Fibroblast of skin of left quadriceps (primary cell): ENCODE measurements around the gene C1orf53.
"Not testable (repeated sequence)": the region's sequence is repeated elsewhere in the genome, so short reads cannot be mapped to it uniquely, and the experiment has no call there.

ENCODE experiments used
- DNase-seq, 2 experiments: peaks; one replicate each; pipeline ENCODE4 v3.0.0-alpha.2; 2013; ENCODE audit warnings: low read depth in 2 of 2

Gene C1orf53

DNA sequence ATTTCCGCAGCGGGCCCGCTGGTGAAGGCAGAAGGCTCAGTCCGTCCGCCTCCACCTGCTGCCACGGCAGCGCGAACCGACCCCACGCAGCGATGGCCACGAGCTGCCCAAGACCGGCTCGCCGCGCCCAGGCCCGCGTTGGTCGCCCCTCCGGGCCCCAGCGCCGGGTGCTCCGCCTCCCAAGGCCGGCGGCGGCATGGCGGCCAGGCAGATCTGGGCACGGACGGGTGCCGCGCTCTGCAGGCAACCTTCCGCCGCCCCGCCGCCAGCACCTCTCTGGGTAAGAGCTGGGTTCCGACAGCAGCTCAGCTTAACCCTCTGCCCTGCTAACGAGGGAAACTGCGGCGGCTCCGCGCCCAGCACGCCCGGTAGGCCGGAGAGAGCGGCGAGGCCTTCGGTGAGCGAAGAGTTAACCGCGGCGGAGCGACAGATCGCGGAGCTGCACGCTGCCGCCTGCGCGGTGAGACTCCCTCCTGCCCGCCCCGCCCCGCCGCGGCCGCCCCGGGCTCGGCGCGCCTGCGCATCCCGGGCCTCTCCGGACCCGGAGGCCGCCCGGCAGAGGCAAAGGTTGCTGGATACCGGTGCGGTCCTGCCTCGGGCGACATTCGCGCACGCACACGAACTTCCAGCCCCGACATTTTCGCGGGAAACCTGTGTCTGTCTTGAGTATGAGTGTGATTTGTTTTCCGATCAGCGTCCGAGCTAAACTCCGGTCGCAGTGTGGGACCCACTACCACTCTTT is at the start of gene C1orf53:
C1orf53 (plus strand) TSS at position 177 of the 742 bp plus-strand sequence; CDS start at position 197, 20 bp downstream.
- DNase-seq = peak; percentile 69

DNA sequence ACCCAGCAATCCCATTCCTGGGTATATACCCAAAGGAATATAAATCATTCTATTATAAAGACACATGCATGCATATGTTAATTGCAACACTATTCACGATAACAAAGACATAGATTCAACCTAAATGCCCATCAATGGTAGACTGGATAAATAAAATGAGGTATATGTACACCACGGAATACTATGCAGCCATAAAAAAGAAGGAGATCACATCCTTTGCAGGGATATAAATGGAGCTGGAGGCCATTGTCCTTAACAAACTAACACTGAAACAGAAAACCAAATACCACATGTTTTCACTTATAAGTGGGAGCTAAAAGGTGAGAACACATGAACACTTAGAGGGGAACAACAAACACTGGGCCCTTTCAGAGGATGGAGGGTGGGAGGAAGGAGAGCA is 46.7 kb upstream of the C1orf53 start:
- not testable (repeated sequence) for DNase-seq

DNA sequence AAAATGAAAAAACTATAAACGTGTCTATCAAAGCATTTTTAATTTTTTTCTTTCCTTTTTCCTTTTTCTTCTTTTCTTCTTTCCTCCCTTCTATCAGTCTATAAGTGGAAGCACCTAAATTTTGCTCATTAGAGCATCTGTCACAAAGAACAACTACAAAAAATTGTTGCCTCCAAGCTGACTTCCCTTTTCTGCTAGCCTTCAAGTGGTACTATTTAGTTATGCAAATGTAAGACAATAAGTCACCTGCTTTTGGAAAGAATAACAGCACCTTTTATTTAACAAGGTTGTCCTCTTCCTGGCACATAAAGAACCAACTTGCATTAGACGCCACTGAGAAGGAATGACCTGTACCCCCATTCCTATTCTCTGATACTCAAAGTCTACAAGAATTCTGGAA is 45.0 kb upstream of the C1orf53 start:
- DNase-seq = no peak

DNA sequence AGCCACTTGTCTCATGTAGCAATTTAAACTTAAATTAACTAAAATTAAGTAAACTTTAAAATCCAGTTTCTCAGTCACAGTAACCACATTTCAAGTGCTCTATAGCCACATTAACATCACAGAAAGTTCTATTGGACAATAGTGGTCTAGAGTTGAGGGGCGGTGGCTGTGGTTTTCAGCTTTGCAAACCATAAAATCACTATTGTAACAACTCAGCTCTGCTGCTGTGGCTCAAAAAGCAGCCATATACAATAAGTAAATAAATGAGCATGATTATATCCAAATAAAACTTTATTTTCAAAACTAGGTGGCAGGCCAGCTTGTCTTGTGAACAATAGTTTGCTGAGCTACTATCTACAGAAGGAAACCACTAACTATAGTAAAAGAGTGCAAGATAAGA is 43.4 kb upstream of the C1orf53 start:
- DNase-seq = no peak

DNA sequence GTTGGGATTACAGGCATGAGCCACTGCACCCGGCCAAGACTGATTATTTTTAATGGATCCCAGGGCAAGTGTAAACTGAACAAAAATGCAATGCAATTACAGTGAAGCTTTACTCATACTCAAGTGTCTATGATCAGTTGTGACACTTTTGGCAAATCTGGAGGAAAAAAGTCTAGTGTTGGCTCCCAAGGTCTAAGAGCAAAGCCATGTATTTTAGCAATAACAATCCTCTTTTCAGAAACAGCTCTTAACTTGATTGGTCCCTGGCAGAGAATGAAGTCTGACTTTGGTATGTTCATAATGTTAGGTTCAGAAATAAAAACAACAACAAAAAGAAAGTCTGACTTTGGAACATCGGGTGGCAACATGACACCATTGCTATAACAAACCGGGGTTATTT is 40.2 kb upstream of the C1orf53 start:
- DNase-seq = no peak

DNA sequence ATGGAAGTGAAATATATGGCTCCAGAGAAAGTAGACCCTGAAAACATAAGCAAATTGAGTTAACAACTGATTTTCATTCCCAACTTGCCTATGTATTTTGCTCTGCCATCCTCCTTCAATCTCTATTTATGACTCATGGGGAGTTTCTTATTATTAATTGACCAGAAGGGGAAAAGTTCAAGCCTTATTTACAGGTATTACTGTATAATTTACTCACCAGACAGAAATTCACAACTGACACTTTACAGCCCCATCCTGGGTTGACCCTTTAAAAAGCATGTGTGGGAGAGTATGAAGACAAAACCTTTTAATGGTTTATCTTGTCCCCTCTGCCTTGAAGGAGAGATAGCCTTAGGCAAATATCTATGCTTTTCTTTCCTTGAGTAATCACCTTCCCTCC is 39.8 kb upstream of the C1orf53 start:
- DNase-seq = no peak

DNA sequence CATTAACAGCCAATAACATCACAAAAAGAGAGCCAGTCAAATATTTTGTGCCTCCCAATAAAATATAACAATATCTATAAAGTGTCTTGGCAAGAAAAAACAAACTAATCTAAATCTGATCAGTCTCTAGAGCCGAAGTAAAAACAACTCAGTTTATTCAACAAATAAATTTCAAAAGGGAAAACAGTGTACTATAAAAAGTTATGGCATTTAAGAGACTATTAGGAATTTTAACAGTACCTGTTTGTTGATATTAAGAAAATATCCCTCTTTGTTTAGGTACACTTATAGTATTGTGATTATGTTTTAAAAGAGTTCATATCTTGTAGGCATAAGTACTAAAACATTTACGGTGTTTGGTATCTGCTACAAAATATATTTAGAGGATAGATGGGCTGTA is 36.6 kb upstream of the C1orf53 start:
- DNase-seq = no peak

DNA sequence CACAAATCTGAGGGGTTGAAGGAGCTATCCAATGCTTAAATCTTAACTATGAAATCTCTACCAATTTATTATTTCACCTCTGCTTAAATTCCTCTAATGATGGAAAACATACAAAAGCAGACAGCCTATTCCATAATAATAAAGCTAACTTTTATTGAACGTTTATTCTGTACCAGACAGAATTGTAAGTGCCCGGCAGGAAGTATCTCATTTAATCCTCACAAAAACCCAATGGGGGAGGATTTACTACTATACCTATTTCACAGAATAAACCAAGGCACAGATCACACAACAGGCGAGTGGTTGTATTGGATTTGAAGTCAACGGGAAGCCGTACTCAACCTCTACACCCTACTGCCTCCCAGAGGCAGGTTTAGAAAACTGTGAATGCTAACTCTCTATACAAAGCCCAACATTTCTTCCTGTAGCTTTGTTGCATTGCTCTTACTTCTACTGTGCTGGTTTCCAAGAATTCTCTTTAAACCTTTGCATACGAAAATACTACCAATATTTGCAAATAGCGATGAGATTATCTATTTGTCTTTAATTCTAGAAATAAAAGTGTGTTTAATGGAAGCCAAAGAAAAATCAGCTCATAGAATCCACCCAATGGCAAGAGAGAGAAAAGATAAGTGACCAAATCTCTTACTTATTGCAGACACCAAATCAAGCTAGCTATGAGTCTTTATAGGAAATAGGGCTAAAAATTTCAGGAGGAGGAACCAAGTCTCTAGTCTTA is 33.5 kb upstream of the C1orf53 start:
- DNase-seq = peak; percentile 34 to 43

DNA sequence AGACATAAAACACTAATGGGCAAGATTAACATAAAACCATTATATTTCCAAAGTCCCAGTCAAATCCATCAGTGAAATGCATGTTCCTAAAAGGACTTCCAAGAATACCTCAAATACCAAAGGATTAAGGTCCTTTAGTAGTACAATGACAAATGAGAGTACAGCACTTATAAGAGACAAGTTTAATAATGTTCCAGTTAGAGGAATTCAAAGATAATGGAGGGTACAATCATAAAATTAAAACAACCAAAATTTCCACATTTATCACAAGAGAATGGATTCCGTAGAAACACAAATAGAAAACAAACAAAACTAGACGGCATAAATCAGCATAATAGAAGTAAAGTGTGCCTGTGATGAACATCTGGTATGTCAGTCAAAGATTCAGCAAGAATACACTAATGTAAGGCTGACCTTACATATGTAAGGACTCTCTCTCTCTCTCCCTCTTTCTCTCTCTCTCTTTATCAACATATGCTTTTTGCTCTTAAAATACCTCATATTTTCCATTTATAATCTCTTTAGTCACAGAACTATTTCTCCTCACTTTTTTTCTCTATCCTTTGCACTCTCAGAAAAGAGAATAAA is 32.8 kb upstream of the C1orf53 start:
- no peak for DNase-seq

DNA sequence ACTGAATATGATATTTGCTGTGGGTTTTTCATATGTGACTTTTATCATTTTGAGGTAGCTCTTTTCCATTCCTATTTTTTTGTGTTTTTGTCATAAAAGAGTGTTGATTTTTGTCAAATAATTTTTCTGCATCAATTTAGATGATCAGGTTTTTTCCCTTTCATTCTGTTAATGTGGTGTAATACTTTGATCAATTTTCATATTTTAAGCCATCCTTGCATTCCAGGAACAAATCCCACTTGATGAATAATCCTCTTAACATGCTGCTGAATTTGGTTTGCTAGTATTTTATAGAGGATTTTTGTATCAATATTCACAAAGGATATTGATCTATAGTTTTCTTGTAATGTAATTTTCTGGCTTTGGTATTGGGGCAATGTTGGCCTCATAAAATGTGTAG is 25.5 kb upstream of the C1orf53 start:
- DNase-seq = no peak

DNA sequence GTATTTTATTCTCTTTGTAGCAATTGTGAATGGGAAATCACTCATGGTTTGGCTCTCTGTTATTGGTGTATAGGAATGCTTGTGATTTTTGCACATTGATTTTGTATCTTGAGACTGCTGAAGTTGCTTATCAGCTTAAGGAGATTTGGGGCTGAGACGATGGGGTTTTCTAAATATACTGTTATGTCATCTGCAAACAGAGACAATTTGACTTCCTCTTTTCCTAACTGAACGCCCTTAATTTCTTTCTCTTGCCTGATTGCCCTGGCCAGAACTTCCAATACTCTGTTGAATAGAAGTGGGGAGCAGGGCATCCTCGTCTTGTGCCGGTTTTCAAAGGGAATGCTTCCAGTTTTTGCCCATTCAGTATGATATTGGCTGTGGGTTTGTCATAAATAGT is 22.0 kb upstream of the C1orf53 start:
- DNase-seq = not testable (repeated sequence)

DNA sequence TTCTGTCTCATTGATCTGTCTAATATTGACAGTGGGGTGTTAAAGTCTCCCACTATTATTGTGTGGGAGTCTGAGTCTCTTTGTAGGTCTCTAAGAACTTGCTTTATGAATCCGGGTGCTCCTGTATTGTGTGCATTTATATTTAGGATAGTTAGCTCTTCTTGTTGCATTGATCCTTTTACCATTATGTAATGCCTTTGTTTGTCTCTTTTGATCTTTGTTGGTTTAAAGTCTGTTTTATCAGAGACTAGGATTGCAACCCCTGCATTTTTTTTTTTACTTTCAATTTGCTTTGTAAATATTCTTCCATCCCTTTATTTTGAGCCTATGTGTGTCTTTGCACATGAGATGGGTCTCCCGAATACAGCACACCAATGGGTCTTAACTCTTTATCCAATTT is 20.2 kb upstream of the C1orf53 start:
- DNase-seq = not testable (repeated sequence)

DNA sequence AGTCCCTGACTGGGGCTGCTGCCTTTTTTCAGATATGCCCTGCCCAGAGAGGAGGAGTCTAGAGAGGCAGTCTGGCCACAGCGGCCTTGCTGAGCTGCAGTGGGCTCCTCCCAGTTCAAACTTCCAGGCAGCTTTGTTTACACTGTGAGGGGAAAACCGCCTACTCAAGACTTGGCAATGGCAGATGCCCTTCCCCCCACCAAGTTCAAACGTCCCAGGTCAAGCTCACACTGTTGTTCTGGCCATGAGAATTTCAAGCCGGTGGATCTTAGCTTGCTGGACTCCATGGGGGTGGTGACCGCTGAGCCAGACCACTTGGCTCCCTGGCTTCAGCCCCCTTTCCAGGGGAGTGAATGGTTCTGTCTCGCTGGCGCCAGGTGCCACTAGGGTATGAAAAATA is 18.3 kb upstream of the C1orf53 start:
- no peak for DNase-seq

DNA sequence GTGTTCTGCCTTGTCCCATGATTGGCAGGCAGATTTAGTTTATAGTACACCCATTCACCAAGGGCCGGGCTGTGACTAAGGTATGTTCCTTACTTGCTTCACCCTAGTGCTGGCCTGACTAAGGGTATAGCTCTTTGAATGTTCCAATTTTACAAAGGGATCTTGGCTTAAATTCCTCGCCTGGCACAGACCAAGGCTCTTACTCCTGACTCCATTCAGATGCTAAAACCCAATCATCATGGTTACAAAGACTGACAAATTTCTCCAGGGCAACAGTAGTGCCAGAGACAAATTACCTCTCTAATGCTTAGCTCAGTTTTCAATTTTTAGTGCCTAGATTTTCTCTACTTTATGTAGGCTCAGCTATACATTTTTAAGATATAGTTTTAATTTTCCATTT is 11.5 kb upstream of the C1orf53 start:
- no peak for DNase-seq

DNA sequence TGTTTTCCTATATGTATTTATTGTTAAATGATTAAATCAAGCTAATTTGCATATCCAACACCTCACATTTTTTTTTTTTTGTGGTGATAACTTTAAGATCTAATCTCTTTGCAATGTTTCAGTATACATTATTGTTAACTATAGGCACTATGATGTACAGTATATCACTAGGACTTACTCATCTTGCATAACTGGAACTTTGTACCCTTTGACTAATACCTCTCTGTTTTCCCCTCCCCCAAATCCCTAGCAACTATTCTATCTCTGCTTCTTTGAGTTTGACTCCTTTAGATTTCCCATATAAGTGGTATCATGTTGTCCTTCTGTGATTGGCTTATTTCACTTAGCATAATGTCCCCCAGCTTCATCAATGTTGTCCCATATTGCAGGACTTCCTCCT is 9.7 kb upstream of the C1orf53 start:
- no peak for DNase-seq

DNA sequence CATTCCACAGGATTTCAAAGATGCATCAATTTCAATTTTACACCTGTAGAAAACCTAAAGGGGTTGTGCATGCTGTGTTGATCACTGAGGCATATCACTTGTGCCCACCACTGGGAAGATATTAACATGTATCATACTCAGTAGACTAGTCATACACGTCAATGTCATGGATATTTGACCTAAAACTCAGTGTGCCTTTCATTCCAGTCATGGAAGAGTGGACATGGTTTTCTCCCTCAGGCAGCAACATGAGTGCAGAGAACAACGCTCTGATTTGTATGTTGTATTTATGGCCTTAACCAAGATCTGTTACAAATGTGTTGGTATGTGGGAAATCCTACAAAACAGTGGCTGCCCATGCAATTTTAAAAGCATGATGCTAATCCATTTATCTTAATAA is 6.1 kb upstream of the C1orf53 start:
- DNase-seq = no peak

DNA sequence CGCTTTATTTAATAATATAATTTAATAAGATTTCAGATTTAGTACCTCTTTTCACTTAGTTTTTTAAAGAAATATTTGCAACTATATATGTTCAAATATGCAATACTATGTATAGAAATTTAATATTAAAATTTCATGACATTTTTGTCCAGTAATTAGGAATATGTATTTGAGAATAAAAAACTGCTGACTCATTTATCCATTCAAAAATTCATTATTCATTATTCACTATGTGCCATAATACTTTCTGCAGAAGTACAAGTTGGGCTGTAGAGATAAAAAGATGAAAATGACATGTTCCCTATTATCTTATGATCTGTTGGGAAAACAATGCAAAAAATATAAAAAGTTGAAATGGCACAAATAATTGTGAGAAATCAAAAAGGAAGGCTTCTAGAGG is 3.4 kb upstream of the C1orf53 start:
- DNase-seq = no peak

DNA sequence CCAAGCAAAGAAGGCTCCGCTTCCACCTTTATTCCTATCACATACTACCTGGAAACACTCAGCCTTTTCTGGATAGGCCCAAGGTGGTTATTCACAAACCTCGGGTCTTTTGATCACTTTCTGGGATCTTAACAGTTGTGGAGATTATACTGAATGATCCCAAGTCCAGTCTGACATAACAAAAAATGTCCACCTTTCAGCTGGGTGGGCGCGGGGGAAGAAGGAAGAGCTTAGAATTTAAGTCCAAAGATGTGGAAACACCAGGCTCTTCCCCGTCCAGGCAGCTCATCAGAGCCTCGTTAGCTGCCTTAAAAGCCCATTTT is 338 bp upstream of the C1orf53 start:
- no peak for DNase-seq

DNA sequence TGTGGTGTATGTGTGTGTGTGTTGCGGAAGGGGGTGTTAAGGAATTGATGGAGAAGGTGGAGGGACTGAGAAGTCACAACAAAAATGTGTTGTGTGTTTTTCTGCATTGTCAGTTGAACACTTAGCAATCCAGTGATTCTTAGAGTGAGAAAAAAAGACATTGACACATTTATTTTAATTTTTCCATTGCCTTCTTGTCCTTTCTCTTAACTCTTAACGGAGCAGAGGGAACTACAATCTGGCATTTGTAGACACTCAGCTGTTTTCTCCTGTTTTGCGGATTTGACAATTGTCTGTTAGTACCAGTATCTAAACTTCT is 725 bp downstream of the C1orf53 start:
- no peak for DNase-seq

DNA sequence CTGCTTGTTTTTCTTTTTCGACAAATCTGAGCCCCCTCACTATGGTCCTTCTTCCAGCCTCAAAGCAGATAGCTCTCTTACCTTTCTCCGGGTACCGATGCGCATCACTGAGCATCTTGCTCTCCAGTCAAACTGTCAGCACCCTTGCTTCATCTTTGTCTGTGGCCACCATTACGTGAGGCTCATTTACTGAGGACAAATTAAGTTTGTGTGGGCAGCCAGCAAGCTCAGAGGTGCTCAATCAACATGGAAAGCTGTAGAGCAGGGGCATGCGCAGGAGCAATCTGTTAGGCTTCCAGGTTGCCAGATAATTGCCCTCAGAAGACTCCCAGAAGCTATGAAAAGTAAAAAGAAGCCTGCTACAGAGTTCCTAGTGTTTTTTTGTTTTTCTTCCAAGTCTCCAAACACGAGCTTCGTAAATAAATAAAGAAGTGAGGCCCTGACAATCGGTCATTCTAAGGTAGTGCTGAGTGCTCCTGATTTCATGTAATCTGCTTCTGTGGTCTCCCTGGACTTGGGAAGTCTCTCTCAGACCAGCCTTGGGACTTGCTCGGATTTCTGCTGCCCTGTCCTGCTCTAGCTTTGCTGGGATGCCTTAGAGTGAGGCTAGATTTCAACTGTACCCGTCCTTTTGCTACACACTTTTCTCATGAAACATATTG is 1.8 kb downstream of the C1orf53 start:
- no peak for DNase-seq

DNA sequence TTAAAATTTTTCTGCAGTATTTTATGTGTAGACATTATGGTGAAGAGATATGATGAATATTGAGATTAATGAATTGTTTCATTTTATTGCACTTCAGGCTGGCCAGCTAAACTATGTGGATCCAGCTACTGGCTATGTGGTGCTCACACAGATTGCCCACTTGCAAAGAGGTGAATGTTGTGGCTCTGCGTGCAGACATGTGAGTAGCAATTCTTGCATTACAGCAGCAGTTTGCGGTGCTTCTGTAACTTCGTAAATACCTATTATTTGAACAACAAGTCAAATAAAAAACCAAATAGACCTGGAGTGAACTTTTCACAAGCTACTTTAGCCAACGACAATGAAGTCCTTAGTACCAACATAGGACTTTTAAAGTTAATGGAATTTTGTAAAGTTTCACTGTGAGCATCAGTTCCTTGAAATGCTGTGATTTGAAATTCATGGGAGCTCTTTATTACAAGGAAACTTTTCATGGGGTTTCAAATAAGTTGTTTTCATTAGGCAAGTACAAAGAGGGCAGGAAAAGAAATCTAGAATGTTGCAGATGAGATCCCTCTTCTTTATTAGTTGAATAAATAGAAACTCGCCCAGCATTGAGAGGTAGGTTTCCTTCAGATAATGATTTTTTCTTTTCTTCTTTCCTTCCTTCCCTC is 3.4 kb downstream of the C1orf53 start:
- no peak for DNase-seq

DNA sequence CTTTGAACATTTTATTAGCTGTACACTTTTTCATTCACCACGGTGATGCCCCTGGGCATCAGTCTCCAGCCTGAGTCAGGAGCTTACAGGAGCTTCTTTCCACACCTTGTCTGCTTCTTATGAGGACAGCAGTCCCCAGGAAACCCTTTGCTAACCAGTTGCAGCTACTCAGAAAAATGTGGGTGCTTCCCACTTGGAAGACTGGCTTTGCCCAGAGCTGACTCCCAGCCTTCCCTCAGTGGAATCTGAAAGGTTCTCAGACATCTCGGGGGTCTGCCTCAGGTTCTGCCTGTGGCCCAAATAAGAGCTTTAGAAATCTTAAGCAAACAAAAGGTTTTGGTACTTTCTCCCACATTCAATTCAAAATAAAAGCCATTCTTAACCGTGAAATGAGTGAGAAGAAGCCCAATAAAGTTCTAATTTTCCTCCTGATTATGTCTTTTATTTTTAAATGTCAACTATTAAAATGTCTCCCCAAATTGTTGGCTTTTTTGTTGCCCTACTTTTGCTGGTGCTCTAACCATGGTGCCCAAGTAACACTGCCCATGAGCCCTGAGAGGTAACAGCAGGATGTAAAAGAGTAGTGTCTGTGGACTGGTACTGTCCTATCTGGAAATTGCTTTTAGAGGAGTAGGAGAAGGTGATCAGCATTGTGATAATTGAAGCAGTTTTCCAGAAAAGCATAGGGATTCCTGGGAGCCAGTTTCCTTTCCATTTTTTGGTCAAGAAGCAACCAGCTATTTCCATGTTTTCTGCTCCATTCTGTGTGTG is 5.6 kb downstream of the C1orf53 start:
- no peak for DNase-seq
